ENCODE results near the gene RAB3D. TPM values are rescaled to one million over a fixed set of nuclear protein-coding genes. Genes with fewer than 3 reads are reported as not detected.

The RAB3D gene
- total RNA-seq, 2 experiments from 2014 or later, result 1.2 to 2.2 TPM

GRCh38 chr19:11338569-11339253, 746 bp downstream of the RAB3D start:
- H3K4me1 Mint-ChIP-seq (ENCODE audit: low read depth), result peaks cover 26% of the 10 kb centered on the region
- intact Hi-C loops (cut with DNase I, micrococcal nuclease), result no loop called here
- peak overlapping the region; percentile 85 for H3K4me3 Mint-ChIP-seq
- ChIA-PET CTCF (interaction anchor here (3.3 kb wide), 1 partner anchor 43 kb away, joined by 16 read pairs; no protein-coding TSS in a partner anchor), POLR2A (interaction anchor here (1.4 to 2.3 kb wide), 3 partner anchors 15 to 37 kb away, joined by 3 to 8 read pairs (median 5); no protein-coding TSS in a partner anchor)
- H3K27ac Mint-ChIP-seq, result peak overlapping the region; percentile 62
- DNase-seq (no peak), ATAC-seq (ENCODE audit: poor library complexity) (peak; percentile 12)
- Histone ChIP-seq H3K4me1 (ENCODE audit: insufficient read depth, low read length) (peaks cover 35% of the 10 kb centered on the region), H3K36me3 (ENCODE audit: insufficient read depth, low read length) (peaks cover 17% of the 10 kb centered on the region), H3K4me3 (ENCODE audit: low read length) (peak overlapping the region; percentile 63), H3K27ac (ENCODE audit: low read depth in 1 of 2, low read length in 2 of 2) (no peak overlapping the region), H3K9me3 (ENCODE audit: control insufficient read depth in 1 of 2, insufficient read depth in 1 of 2, low read length in 2 of 2) (peaks cover 0 to 9% of the 10 kb centered on the region in 2 experiments), H3K27me3 (ENCODE audit: control insufficient read depth in 1 of 2, insufficient read depth in 2 of 2, low read length in 2 of 2) (no peaks in the 10 kb centered on the region)
- H3K27me3 Mint-ChIP-seq, result no peaks in the 10 kb centered on the region
- no peaks in the 10 kb centered on the region for H3K9me3 Mint-ChIP-seq
- TF ChIP-seq CTCF (IDR thresholded peaks at IDR 0.05), result no peak
- peaks cover 28% of the 10 kb centered on the region for H3K36me3 Mint-ChIP-seq (ENCODE audit: low read depth)

- Histone ChIP-seq H3K27ac (ENCODE audit: low read depth in 1 of 2, low read length in 2 of 2) (no peak overlapping the region), H3K4me1 (ENCODE audit: insufficient read depth, low read length) (peaks cover 35% of the 10 kb centered on the region), H3K4me3 (ENCODE audit: low read length) (no peak overlapping the region), H3K9me3 (ENCODE audit: control insufficient read depth in 1 of 2, insufficient read depth in 1 of 2, low read length in 2 of 2) (peaks cover 0 to 9% of the 10 kb centered on the region in 2 experiments), H3K36me3 (ENCODE audit: insufficient read depth, low read length) (peaks cover 17% of the 10 kb centered on the region), H3K27me3 (ENCODE audit: control insufficient read depth in 1 of 2, insufficient read depth in 2 of 2, low read length in 2 of 2) (no peaks in the 10 kb centered on the region)
- Mint-ChIP-seq H3K9me3 (no peaks in the 10 kb centered on the region), H3K27ac (peak overlapping the region; percentile 62), H3K4me3 (peak overlapping the region; percentile 85), H3K4me1 (ENCODE audit: low read depth) (peaks cover 26% of the 10 kb centered on the region), H3K36me3 (ENCODE audit: low read depth) (peaks cover 34% of the 10 kb centered on the region), H3K27me3 (no peaks in the 10 kb centered on the region)
- ATAC-seq (ENCODE audit: poor library complexity) (no peak), DNase-seq (no peak)
- POLR2A ChIA-PET, result interaction anchor here (1.5 to 2.3 kb wide), 3 partner anchors 14 to 43 kb away, joined by 4 to 8 read pairs (median 5); no protein-coding TSS in a partner anchor
- CTCF ChIA-PET, result interaction anchor here (0.8 kb wide), 1 partner anchor 44 kb away, joined by 4 read pairs; no protein-coding TSS in a partner anchor
- intact Hi-C loops (cut with DNase I, micrococcal nuclease), result no loop called here
- no peak for TF ChIP-seq CTCF (IDR thresholded peaks at IDR 0.05)
Measured at GRCh38 chr19:11338121-11338520, 1.3 kb downstream of the RAB3D start.

- Histone ChIP-seq H3K36me3 (ENCODE audit: insufficient read depth, low read length) (peaks cover 12% of the 10 kb centered on the region), H3K27ac (ENCODE audit: low read depth in 1 of 2, low read length in 2 of 2) (no peak overlapping the region), H3K4me1 (ENCODE audit: insufficient read depth, low read length) (peaks cover 35% of the 10 kb centered on the region), H3K4me3 (ENCODE audit: low read length) (no peak overlapping the region), H3K9me3 (ENCODE audit: control insufficient read depth in 1 of 2, insufficient read depth in 1 of 2, low read length in 2 of 2) (peaks cover 0 to 9% of the 10 kb centered on the region in 2 experiments), H3K27me3 (ENCODE audit: control insufficient read depth in 1 of 2, insufficient read depth in 2 of 2, low read length in 2 of 2) (no peaks in the 10 kb centered on the region)
- peak in 2 of 14 experiments; percentile 16 to 28 for DNase-seq
- no peak overlapping the region for H3K4me3 Mint-ChIP-seq
- ATAC-seq (ENCODE audit: poor library complexity), result no peak
- H3K4me1 Mint-ChIP-seq (ENCODE audit: low read depth), result peaks cover 26% of the 10 kb centered on the region
- POLR2A ChIA-PET, result interaction anchor here (1.5 to 2.0 kb wide), 2 partner anchors 38 to 44 kb away, joined by 4 to 5 read pairs; no protein-coding TSS in a partner anchor
- CTCF ChIA-PET, result interaction anchor here (0.8 to 2.3 kb wide), 2 partner anchors 44 to 45 kb away, joined by 4 to 7 read pairs; no protein-coding TSS in a partner anchor
- intact Hi-C loops (cut with DNase I, micrococcal nuclease), result no loop called here
- H3K9me3 Mint-ChIP-seq, result no peaks in the 10 kb centered on the region
- peaks cover 39% of the 10 kb centered on the region for H3K36me3 Mint-ChIP-seq (ENCODE audit: low read depth)
- H3K27ac Mint-ChIP-seq, result peak overlapping the region; percentile 5
- no peaks in the 10 kb centered on the region for H3K27me3 Mint-ChIP-seq
- TF ChIP-seq CTCF (IDR thresholded peaks at IDR 0.05), result no peak
Measured at GRCh38 chr19:11337080-11337479, 2.4 kb downstream of the RAB3D start.
